ENCODE data around the gene ING3. TPM values are rescaled to one million over a fixed set of nuclear protein-coding genes. Genes with fewer than 3 reads are reported as not detected.

ING3 gene
- polyA plus RNA-seq, 1 of the 3 experiments (the other 2 are of a cell fraction) = 8.3 TPM

GRCh38 chr7:121026159-121026558, 75.6 kb downstream of the ING3 start:
- WGBS (ENCODE audit: low lambda C conversion rate) = 92% methylated on average over 1 of the region's 1 CpG
- Histone ChIP-seq H4K20me1 (ENCODE audit: insufficient read depth) (no peaks in the 10 kb centered on the region), H3K9me2 (no peaks in the 10 kb centered on the region), H2AFZ (ENCODE audit: low read depth) (no peak overlapping the region), H3K9me3 (no peaks in the 10 kb centered on the region), H3K36me3 (replicated peaks in 1 of 2; ENCODE audit: control insufficient read depth in 1 of 2, insufficient read depth in 2 of 2, low read length in 1 of 2) (peaks cover 0 to 4% of the 10 kb centered on the region in 2 experiments), H3K4me2 (no peak overlapping the region), H3K4me1 (ENCODE audit: control insufficient read depth in 1 of 2, insufficient read depth in 2 of 2, low read depth in 1 of 2, low read length in 1 of 2) (peaks cover 8 to 16% of the 10 kb centered on the region in 2 experiments; a peak in 3 of 4 replicates), H3F3A (replicated peaks; ENCODE audit: insufficient read depth) (no peaks in the 10 kb centered on the region), H3K27ac (ENCODE audit: low read depth in 2 of 2, low read length in 1 of 2) (no peak overlapping the region; a peak in 1 of 4 replicates), H3K27me3 (ENCODE audit: insufficient read depth) (no peaks in the 10 kb centered on the region), H3K79me2 (ENCODE audit: insufficient read depth) (no peaks in the 10 kb centered on the region), H3K4me3 (ENCODE audit: low read depth in 2 of 2, low read length in 1 of 2) (no peak overlapping the region), H3K9ac (no peak overlapping the region)
- no peak for DNase-seq
- CTCF ChIA-PET = interaction anchor here (0.7 to 3.2 kb wide), 3 partner anchors 13 to 48 kb away, joined by 3 to 18 read pairs (median 4); partner anchors contain the start of gene CPED1
- POLR2A ChIA-PET = interaction anchor here (0.6 kb wide), 1 partner anchor 34 kb away, joined by 4 read pairs; no protein-coding TSS in a partner anchor
- TF ChIP-seq USF1 (IDR thresholded peaks at IDR 0.05; ENCODE audit: borderline replicate concordance, low read depth) (no peak), TEAD4 (IDR thresholded peaks at IDR 0.05; ENCODE audit: borderline replicate concordance, insufficient read depth) (no peak)

GRCh38 chr7:121026577-121027111, 76.1 kb downstream of the ING3 start:
- Histone ChIP-seq H3K4me1 (ENCODE audit: control insufficient read depth in 1 of 2, insufficient read depth in 2 of 2, low read depth in 1 of 2, low read length in 1 of 2) (peaks cover 8 to 13% of the 10 kb centered on the region in 2 experiments; a peak in 3 of 4 replicates), H3K9me2 (no peaks in the 10 kb centered on the region), H3K79me2 (ENCODE audit: insufficient read depth) (no peaks in the 10 kb centered on the region), H3K4me2 (no peak overlapping the region), H2AFZ (ENCODE audit: low read depth) (no peak overlapping the region), H3F3A (replicated peaks; ENCODE audit: insufficient read depth) (no peaks in the 10 kb centered on the region), H3K27me3 (ENCODE audit: insufficient read depth) (no peaks in the 10 kb centered on the region), H3K9me3 (no peaks in the 10 kb centered on the region; the same call in 1 of the 2 replicates), H3K4me3 (ENCODE audit: low read depth in 2 of 2, low read length in 1 of 2) (no peak overlapping the region), H3K27ac (ENCODE audit: low read depth in 2 of 2, low read length in 1 of 2) (no peak overlapping the region), H4K20me1 (ENCODE audit: insufficient read depth) (no peaks in the 10 kb centered on the region), H3K9ac (no peak overlapping the region), H3K36me3 (replicated peaks in 1 of 2; ENCODE audit: control insufficient read depth in 1 of 2, insufficient read depth in 2 of 2, low read length in 1 of 2) (peaks cover 0 to 4% of the 10 kb centered on the region in 2 experiments)
- DNase-seq = no peak
- ChIA-PET CTCF (interaction anchor here (0.8 to 3.2 kb wide), 8 partner anchors 15 to 75 kb away, joined by 3 to 18 read pairs (median 4); partner anchors contain the start of gene CPED1), POLR2A (no interaction called here)
- WGBS (ENCODE audit: low lambda C conversion rate) = 93% methylated on average over 3 of the region's 3 CpGs
- no peak for TF ChIP-seq USF1 (IDR thresholded peaks at IDR 0.05; ENCODE audit: borderline replicate concordance, low read depth)
- no peak for TF ChIP-seq POLR2AphosphoS5 (IDR thresholded peaks at IDR 0.05; ENCODE audit: low read depth, low read length)
- no peak for TF ChIP-seq GATA2 (CRISPR knock-in tag; IDR thresholded peaks at IDR 0.05)
- TF ChIP-seq USF2 (IDR thresholded peaks at IDR 0.05; ENCODE audit: borderline replicate concordance, low read depth, low read length) = no peak
- no peak for TF ChIP-seq EZH2phosphoT487 (IDR thresholded peaks at IDR 0.05; ENCODE audit: borderline replicate concordance, low read depth)
- no peak for TF ChIP-seq FOSL2 (IDR thresholded peaks at IDR 0.05; ENCODE audit: borderline replicate concordance, low read depth)
- TF ChIP-seq RAD21 (IDR thresholded peaks at IDR 0.05; ENCODE audit: low read length) = no peak
- no peak for TF ChIP-seq TEAD4 (IDR thresholded peaks at IDR 0.05; ENCODE audit: borderline replicate concordance, insufficient read depth)
- TF ChIP-seq REST (IDR thresholded peaks at IDR 0.05; ENCODE audit: low read depth, low read length) = no peak
- TF ChIP-seq CTCF (IDR thresholded peaks at IDR 0.05) = no peak
- no peak for TF ChIP-seq CHD2 (IDR thresholded peaks at IDR 0.05; ENCODE audit: low read length, partially characterized antibody)
- no peak for TF ChIP-seq FOXM1 (IDR thresholded peaks at IDR 0.05; ENCODE audit: low read depth)
- TF ChIP-seq MAX (IDR thresholded peaks at IDR 0.05; ENCODE audit: low read depth) = no peak
- TF ChIP-seq YY1 (IDR thresholded peaks at IDR 0.05; ENCODE audit: low read depth) = no peak
- no peak for TF ChIP-seq RXRA (IDR thresholded peaks at IDR 0.05; ENCODE audit: borderline replicate concordance, low read depth)
- no peak for TF ChIP-seq NRF1 (IDR thresholded peaks at IDR 0.05; ENCODE audit: low read depth, low read length)
- TF ChIP-seq EP300 (IDR thresholded peaks at IDR 0.05; ENCODE audit: borderline replicate concordance in 1 of 2, low read depth in 1 of 2, low read length in 1 of 2) = no peak
- TF ChIP-seq TCF12 (IDR thresholded peaks at IDR 0.05) = no peak

Data from SK-N-SH (cell line).